Cardiac muscle cell (in vitro differentiated cells and primary cell): ENCODE results near the gene AKR1E2. TPM values are rescaled to one million over a fixed set of nuclear protein-coding genes. Genes with fewer than 3 reads are reported as not detected.

ENCODE experiments used
- DNase-seq, 2 donors: peaks; one replicate each; pipeline versions ENCODE4 v3.0.0 to v3.0.0-alpha.2; 2010 to 2017; ENCODE audit warnings: low read depth in 1 of 2, low spot score in 1 of 2
- H3K27ac ChIP-seq: fragments of 200-600 bp; sonication (generic); 2 replicates; pipeline ENCODE4 v1.5.1; 2016
- H3K27me3 ChIP-seq: fragments of 200-600 bp; sonication (generic); 2 replicates; pipeline ENCODE4 v1.6.0; 2016; ENCODE audit warnings: control low read depth
- H3K36me3 ChIP-seq: fragments of 200-600 bp; sonication (generic); 2 replicates; pipeline ENCODE4 v1.5.1; 2016; ENCODE audit warnings: control low read depth
- H3K4me1 ChIP-seq: fragments of 200-600 bp; sonication (generic); 2 replicates; pipeline ENCODE4 v1.8.1; 2017; ENCODE audit warnings: low read depth, mild to moderate bottlenecking, mixed run types
- H3K4me3 ChIP-seq: fragments of 200-600 bp; sonication (generic); 2 replicates; pipeline ENCODE4 v1.5.1; 2016; ENCODE audit warnings: mild to moderate bottlenecking
- H3K9me3 ChIP-seq: fragments of 200-600 bp; sonication (generic); 2 replicates; pipeline ENCODE4 v1.5.1; 2017; ENCODE audit warnings: low read depth, mild to moderate bottlenecking, control low read depth
- CTCF ChIP-seq: IDR thresholded peaks from 2 replicates; pipeline ENCODE4 v1.5.1; 2012; ENCODE audit warnings: low read depth, mild to moderate bottlenecking, low read length
- polyA plus RNA-seq: library from polyadenylated mRNA; unstranded; fragments of >200 nt; fragmentation: Nextera tagmentation; extraction: Ambion mirVana; gene quantifications from 2 replicates; pipeline ENCODE4 v1.2.1, GENCODE V29; 2016
- total RNA-seq: library from RNA; depleted of rRNA; stranded (reverse); fragments of >200 nt; gene quantifications from 2 replicates; pipeline ENCODE4 v1.2.3, GENCODE V29; 2016

The AKR1E2 gene
- total and polyA plus RNA-seq, 2 experiments from 2014 or later: 0.68 to 6.6 TPM

DNA sequence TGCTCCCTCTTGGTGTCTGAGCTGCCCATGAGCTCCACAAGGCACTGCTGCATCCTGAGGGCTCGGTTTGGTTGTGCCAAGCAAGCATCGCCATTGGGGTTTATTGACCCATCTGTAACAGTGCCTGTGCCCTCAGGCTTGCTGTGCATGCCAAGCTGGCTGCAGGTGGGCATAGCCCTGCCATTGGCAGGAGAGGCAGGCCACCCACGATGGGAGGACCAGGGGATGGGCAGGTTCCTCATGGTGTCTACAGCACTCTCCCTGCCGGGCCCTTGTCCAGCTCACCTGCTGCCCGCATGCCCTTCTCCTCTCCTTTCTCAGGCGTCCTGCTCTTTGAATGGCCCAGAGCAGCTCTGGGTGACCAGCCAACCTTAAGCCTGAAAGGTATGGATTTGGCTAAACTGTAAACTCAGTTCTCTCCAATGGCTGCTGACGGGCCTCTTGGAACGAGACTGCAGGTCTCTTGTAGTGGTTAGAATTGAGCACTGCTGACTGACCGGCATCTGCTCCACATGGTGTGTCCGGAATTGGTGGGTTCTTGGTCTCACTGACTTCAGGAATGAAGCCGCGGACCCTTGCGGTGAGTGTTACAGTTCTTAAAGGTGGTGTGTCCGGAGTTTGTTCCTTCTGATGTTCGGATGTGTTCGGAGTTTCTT lies 17.6 kb downstream of the AKR1E2 start:
- Histone ChIP-seq H3K27ac (no peak overlapping the region), H3K9me3 (no peaks in the 10 kb centered on the region), H3K27me3 (no peaks in the 10 kb centered on the region), H3K4me1 (peaks cover 27% of the 10 kb centered on the region), H3K4me3 (no peak overlapping the region), H3K36me3 (no peaks in the 10 kb centered on the region)
- TF ChIP-seq CTCF: no peak
- no peak for DNase-seq

DNA sequence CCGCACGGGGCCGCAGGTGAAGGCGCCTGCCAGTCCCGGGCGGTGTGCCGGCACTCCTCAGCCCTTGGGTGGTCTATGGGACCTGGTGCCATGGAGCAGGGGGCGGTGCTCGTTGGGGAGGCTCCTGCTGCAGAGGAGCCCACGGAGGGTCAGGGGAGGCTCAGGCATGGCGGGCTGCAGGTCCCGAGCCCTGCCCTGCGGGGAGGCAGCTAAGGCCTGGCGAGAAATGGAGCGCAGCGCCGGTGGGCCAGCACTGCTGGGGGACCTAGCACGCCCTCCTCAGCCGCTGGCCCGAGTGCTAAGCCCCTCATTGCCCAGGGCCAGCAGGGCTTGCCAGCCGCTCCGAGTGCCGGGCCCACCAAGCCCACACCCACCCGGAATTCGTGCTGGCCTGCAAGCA lies 18.9 kb downstream of the AKR1E2 start:
- H3K4me3 ChIP-seq: no peak overlapping the region
- H3K27ac ChIP-seq: no peak overlapping the region
- TF ChIP-seq CTCF: no peak
- H3K27me3 ChIP-seq: no peaks in the 10 kb centered on the region
- no peaks in the 10 kb centered on the region for H3K9me3 ChIP-seq
- no peak for DNase-seq
- peaks cover 17% of the 10 kb centered on the region for H3K4me1 ChIP-seq
- no peaks in the 10 kb centered on the region for H3K36me3 ChIP-seq

- peaks cover 8% of the 10 kb centered on the region for H3K4me1 ChIP-seq
- no peak for TF ChIP-seq CTCF
- no peak for DNase-seq
- H3K27ac ChIP-seq: no peak overlapping the region
- H3K36me3 ChIP-seq: no peaks in the 10 kb centered on the region
- H3K27me3 ChIP-seq: no peaks in the 10 kb centered on the region
- H3K9me3 ChIP-seq: no peaks in the 10 kb centered on the region
- no peak overlapping the region for H3K4me3 ChIP-seq
Observed at GRCh38 chr10:4845766-4846165, 19.8 kb downstream of the AKR1E2 start.

DNA sequence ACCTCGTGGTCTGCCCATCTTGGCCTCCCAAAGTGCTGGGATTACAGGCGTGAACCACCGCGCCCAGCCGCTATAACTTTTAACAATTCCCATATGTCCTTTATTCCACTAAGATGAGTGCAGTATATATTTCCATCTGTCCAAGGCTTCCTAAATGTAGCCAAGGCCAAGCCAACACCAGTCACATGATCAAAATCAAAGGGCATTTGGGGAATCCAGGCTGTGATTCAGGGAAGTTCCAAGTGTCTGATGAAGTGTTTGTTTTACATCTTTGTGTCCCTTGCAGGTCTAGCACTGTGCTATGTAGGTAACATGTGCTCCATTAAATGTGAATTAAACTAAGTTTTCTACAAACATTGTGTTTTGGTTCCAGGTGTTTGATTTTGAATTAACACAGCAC lies 20.8 kb downstream of the AKR1E2 start:
- no peak overlapping the region for H3K4me3 ChIP-seq
- H3K27me3 ChIP-seq: no peaks in the 10 kb centered on the region
- H3K9me3 ChIP-seq: no peaks in the 10 kb centered on the region
- no peak for TF ChIP-seq CTCF
- H3K36me3 ChIP-seq: no peaks in the 10 kb centered on the region
- no peak for DNase-seq
- peaks cover 7% of the 10 kb centered on the region for H3K4me1 ChIP-seq
- H3K27ac ChIP-seq: no peak overlapping the region

- no peak for TF ChIP-seq CTCF
- H3K4me3 ChIP-seq: no peak overlapping the region
- peak in 1 of 2 donors; percentile 87 for DNase-seq
Observed at GRCh38 chr10:4847561-4848355, 21.8 kb downstream of the AKR1E2 start.

More at GRCh38 chr10:4847561-4848355, 21.8 kb downstream of the AKR1E2 start:
- H3K27ac ChIP-seq: no peak overlapping the region
- H3K4me1 ChIP-seq: peaks cover 8% of the 10 kb centered on the region
- H3K36me3 ChIP-seq: no peaks in the 10 kb centered on the region
- no peaks in the 10 kb centered on the region for H3K27me3 ChIP-seq
- no peaks in the 10 kb centered on the region for H3K9me3 ChIP-seq
